Testis (tissue), 3 donors: Measurements from ENCODE around the gene MLF2. TPM values are rescaled to one million over a fixed set of nuclear protein-coding genes. Genes with fewer than 3 reads are reported as not detected.

Experiments
- DNase-seq: peaks from one replicate; pipeline ENCODE4 v3.0.0-alpha.2; 2019
- H3K27ac ChIP-seq, 2 donors: fragments of 200-600 bp; sonication (generic); one replicate each; pipeline ENCODE4 v1.5.1; 2019
- H3K27me3 ChIP-seq: fragments of 200-600 bp; sonication (generic); one replicate; pipeline ENCODE4 v1.5.1; 2019
- H3K36me3 ChIP-seq: fragments of 200-600 bp; sonication (generic); one replicate; pipeline ENCODE4 v1.5.1; 2017; ENCODE audit warnings: low read depth; ENCODE audit errors: missing control alignments
- H3K4me1 ChIP-seq: fragments of 200-600 bp; sonication (generic); one replicate; pipeline ENCODE4 v1.5.1; 2019
- H3K4me3 ChIP-seq, 2 donors: fragments of 200-600 bp; sonication (generic); one replicate each; pipeline ENCODE4 v1.5.1; 2017 to 2019
- H3K9me3 ChIP-seq: fragments of 200-600 bp; sonication (generic); one replicate; pipeline ENCODE4 v1.5.1; 2017
- POLR2A ChIP-seq: fragments of 450-650 bp; IDR thresholded peaks from one replicate; pipeline ENCODE4 v1.6.1; 2017; ENCODE audit warnings: antibody characterized with exemption, mild to moderate bottlenecking, moderate library complexity
- WGBS, 2 donors: methylation state at CpG; one replicate each; pipeline ENCODE4 v1.1.5; 2018; 5-methylcytosine and 5-hydroxymethylcytosine counted together
- intact Hi-C: fragments of 100-400 bp; cut with DNase I; formaldehyde crosslinking; loops from one replicate; pipeline ENCODE4 v1.15.1; 2023; ENCODE audit warnings: low total_unique reads
- polyA plus RNA-seq: library from polyadenylated mRNA; stranded (reverse); fragments of 350-450 nt; fragmentation: Illumina TruSeq; extraction: RNeasy Lipid Tissue Mini Kit (QIAGEN cat#74804); gene quantifications from one replicate; pipeline ENCODE4 v1.2.3, GENCODE V29; 2014; ENCODE audit warnings: low read depth, low replicate concordance; ENCODE audit not compliant: insufficient read depth
- total RNA-seq, 2 donors: library from RNA; depleted of rRNA; stranded (reverse); fragments of >200 nt; gene quantifications; one replicate each; pipeline ENCODE4 v1.2.3, GENCODE V29; 2016
- TF ChIP-seq, protein P1 (sequence below), 3 experiments: fragments of 450-650 bp in 2 of 3; fragments of 200-600 bp in 1 of 3; sonication (generic) in 1 of 3; IDR thresholded peaks; one replicate each; pipeline ENCODE4 v1.5.1; 2016 to 2019; ENCODE audit warnings: antibody characterized with exemption in 3 of 3, mild to moderate bottlenecking in 2 of 3, moderate library complexity in 1 of 3

Gene MLF2
- total and polyA plus RNA-seq, 3 donors from 2014 or later = 177 to 242 (median 211) TPM

DNA sequence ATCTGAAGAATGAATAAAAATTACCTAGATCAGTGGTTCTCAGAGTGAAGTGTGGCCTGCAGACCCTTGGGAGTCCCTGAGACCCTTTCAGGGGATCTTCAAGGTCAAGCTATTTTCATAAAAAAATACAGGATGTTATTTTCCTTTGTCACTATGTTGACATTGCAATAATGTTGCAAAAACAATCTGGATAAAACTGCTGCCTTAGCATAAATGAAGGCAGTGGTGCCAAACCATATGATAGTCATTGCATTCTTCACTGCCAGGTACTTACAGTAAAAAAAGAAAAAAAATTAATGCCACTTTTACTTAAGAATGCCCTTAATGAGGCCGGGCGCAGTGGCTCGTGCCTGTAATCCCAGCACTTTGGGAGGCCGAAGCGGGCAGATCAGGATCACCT lies 34.4 kb upstream of the MLF2 start:
- 80 to 81% methylated on average over 5 of the region's 5 CpGs for WGBS, 2 donors
- Histone ChIP-seq H3K9me3 (no peaks in the 10 kb centered on the region), H3K4me1 (peaks cover 17% of the 10 kb centered on the region), H3K27ac (no peak overlapping the region), H3K36me3 (no peaks in the 10 kb centered on the region), H3K27me3 (no peaks in the 10 kb centered on the region), H3K4me3 (no peak overlapping the region)
- DNase-seq = no peak
- TF ChIP-seq, protein P1, sequence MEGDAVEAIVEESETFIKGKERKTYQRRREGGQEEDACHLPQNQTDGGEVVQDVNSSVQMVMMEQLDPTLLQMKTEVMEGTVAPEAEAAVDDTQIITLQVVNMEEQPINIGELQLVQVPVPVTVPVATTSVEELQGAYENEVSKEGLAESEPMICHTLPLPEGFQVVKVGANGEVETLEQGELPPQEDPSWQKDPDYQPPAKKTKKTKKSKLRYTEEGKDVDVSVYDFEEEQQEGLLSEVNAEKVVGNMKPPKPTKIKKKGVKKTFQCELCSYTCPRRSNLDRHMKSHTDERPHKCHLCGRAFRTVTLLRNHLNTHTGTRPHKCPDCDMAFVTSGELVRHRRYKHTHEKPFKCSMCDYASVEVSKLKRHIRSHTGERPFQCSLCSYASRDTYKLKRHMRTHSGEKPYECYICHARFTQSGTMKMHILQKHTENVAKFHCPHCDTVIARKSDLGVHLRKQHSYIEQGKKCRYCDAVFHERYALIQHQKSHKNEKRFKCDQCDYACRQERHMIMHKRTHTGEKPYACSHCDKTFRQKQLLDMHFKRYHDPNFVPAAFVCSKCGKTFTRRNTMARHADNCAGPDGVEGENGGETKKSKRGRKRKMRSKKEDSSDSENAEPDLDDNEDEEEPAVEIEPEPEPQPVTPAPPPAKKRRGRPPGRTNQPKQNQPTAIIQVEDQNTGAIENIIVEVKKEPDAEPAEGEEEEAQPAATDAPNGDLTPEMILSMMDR (IDR thresholded peaks at IDR 0.05) = no peak
- no peak for TF ChIP-seq POLR2A
- intact Hi-C loops = no loop called here

- TF ChIP-seq, protein P1 (IDR thresholded peaks at IDR 0.05) = no peak
- no peak for TF ChIP-seq POLR2A
- H3K9me3 ChIP-seq = no peaks in the 10 kb centered on the region
- 81 to 88% methylated on average over 9 of the region's 9 CpGs for WGBS, 2 donors
- H3K4me3 ChIP-seq = no peak overlapping the region
- no peaks in the 10 kb centered on the region for H3K27me3 ChIP-seq
- H3K36me3 ChIP-seq = no peaks in the 10 kb centered on the region
- no peak overlapping the region for H3K27ac ChIP-seq
- intact Hi-C loops = no loop called here
- DNase-seq = no peak
- peaks cover 15% of the 10 kb centered on the region for H3K4me1 ChIP-seq
These were observed 33.6 kb upstream of the MLF2 start for GRCh38 chr12:6786416-6787094.

GRCh38 chr12:6784761-6785160 lies 31.8 kb upstream of the MLF2 start:
- TF ChIP-seq, protein P1 (IDR thresholded peaks at IDR 0.05) = no peak
- TF ChIP-seq POLR2A = no peak
- no peaks in the 10 kb centered on the region for H3K36me3 ChIP-seq
- intact Hi-C loops = no loop called here
- H3K4me1 ChIP-seq = peaks cover 6% of the 10 kb centered on the region
- H3K27me3 ChIP-seq = no peaks in the 10 kb centered on the region
- no peaks in the 10 kb centered on the region for H3K9me3 ChIP-seq
- no peak overlapping the region for H3K4me3 ChIP-seq
- H3K27ac ChIP-seq = no peak overlapping the region
- DNase-seq = no peak
- 75 to 77% methylated on average over 5 of the region's 5 CpGs for WGBS, 2 donors

DNA sequence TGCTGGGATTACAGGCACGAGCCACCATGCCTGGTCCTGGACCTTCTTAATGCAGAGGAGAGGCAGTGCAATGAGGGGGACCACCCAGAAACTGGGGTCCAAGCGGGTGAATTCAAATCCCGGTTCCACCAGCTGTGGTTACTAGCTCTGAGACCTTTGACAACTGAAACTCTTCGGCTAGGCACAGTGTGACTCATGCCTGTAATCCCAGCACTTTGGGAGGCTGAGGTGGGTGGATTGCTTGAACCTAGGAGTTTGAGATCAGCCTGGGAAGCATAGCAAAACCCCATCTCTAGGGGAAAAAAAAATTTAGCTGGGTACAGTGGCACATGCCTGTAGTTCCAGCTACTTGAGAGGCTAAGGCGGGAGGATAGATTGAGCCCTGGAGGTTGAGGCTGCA lies 31.4 kb upstream of the MLF2 start:
- WGBS, 2 donors = 65 to 69% methylated on average over 5 of the region's 5 CpGs
- Histone ChIP-seq H3K36me3 (no peaks in the 10 kb centered on the region), H3K9me3 (no peaks in the 10 kb centered on the region), H3K4me1 (peaks cover 7% of the 10 kb centered on the region), H3K27ac (no peak overlapping the region), H3K27me3 (no peaks in the 10 kb centered on the region), H3K4me3 (no peak overlapping the region)
- intact Hi-C loops = no loop called here
- DNase-seq = no peak
- TF ChIP-seq POLR2A = no peak
- TF ChIP-seq, protein P1 (IDR thresholded peaks at IDR 0.05) = no peak

DNA sequence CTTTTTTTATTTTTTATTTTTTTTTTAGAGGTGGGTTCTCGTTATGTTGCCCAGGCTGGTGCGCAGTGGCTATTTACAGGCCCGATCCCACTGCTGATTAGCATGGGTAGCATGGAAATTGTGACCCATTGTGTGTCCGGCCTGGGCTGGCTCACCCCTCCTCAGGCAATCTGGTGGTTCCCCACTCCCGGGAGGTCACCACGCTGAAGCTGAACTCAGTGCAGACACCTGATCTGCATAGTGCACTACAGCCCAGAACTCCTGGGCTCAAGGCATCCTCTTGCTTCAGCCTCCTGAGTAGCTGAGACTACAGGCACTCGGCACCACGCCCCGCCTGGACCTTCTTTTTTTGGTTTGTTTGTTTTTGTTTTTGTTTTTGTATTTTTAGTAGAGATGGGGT lies 30.9 kb upstream of the MLF2 start:
- Histone ChIP-seq H3K9me3 (no peaks in the 10 kb centered on the region), H3K4me1 (peaks cover 10% of the 10 kb centered on the region), H3K4me3 (no peak overlapping the region), H3K36me3 (no peaks in the 10 kb centered on the region), H3K27me3 (no peaks in the 10 kb centered on the region), H3K27ac (no peak overlapping the region)
- intact Hi-C loops = no loop called here
- TF ChIP-seq POLR2A = no peak
- TF ChIP-seq, protein P1 (IDR thresholded peaks at IDR 0.05) = no peak
- DNase-seq = no peak
- WGBS, 2 donors = 95 to 96% methylated on average over 9 of the region's 9 CpGs
